ENCODE measurements around the gene GRIK4. TPM values are rescaled to one million over a fixed set of nuclear protein-coding genes. Genes with fewer than 3 reads are reported as not detected.

GRIK4 gene
- total and polyA plus RNA-seq, 2 donors (not counting 3 experiments of a cell fraction or from before 2014, with no cell fraction given), result 0.81 to 1.6 TPM

DNA sequence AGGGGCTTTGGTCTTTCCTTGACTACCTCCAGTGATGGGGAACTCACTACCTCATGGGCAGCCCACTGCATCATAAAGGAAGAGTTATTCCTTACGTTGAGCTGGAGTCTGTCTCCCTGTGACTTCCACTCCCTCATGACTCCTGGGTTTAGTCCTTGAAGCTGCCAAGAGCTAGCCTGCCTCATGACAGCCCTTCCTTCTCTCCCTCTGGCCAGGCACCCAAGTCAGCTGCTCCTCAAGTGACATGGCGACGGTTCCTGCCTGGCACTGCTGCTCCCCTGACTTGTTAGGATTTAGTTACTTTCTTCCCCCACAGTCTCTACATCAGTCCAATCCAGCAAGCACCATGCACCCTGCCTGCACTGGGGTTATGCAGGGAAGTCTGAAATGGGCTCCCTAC lies 316.3 kb downstream of the GRIK4 start:
- H2AFZ ChIP-seq (ENCODE audit: low read depth, low read length), result no peak overlapping the region
- H3K4me2 ChIP-seq (ENCODE audit: insufficient read depth, low read length), result no peak overlapping the region

DNA sequence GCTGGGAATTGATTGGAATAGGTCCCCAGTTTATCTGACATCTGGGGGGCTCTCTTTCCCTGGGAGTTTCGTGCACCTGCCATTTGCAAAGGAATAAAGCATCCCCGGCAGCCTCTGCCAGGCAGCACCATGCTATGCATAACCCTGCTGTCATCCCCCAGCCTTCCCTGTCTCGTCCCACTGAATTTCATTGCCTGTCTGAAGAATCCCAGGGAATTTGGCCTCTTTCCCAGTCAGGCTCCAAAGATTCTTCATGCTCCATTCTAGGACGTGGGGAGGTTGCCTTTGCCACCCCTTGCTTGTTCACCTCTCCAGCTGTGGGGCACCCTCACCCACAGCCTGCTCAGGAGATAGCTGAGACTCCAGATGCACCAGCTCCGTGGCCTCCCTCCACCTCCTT lies 317.3 kb downstream of the GRIK4 start:
- CTCF ChIA-PET, result no interaction called here
- no TSS peak for BruUV-seq (replicated peaks)
- no peak overlapping the region for H2AFZ ChIP-seq (ENCODE audit: low read depth, low read length)
- no peaks in the 10 kb centered on the region for H3K9me3 ChIP-seq (replicated peaks; ENCODE audit: control insufficient read depth, insufficient read depth, low read length)
- H3K36me3 ChIP-seq (ENCODE audit: control insufficient read depth in 2 of 2, extremely low read depth in 1 of 2, insufficient read depth in 2 of 2, low read length in 2 of 2), result no peaks in the 10 kb centered on the region
- H3K9me1 ChIP-seq (replicated peaks; ENCODE audit: control insufficient read depth, extremely low read depth, insufficient read depth, low read length), result no peaks in the 10 kb centered on the region
- H3K4me1 ChIP-seq (ENCODE audit: control insufficient read depth, extremely low read depth, insufficient read depth, low read length), result no peaks in the 10 kb centered on the region
- no peak overlapping the region for H3K9ac ChIP-seq (replicated peaks; ENCODE audit: extremely low read depth, insufficient read depth, low read length)
- FAIRE-seq (no peak), DNase-seq (ENCODE audit: low read depth, low spot score) (no peak)
- no peak overlapping the region for H3K4me3 ChIP-seq (replicated peaks in 1 of 3; ENCODE audit: insufficient read depth in 1 of 3, low read depth in 1 of 3, low read length in 3 of 3)
- dilution Hi-C loops (cut with MboI; ENCODE audit: extremely low pct_ligation_motif_present, low sequenced_read_pairs) (no loop called here), intact Hi-C loops (cut with micrococcal nuclease) (no loop called here)
- no peaks in the 10 kb centered on the region for H3K79me2 ChIP-seq (ENCODE audit: control insufficient read depth, insufficient read depth, low read length)
- no peak overlapping the region for H3K27ac ChIP-seq (ENCODE audit: insufficient read depth, low read depth, low read length)
- POLR2A ChIA-PET, result no interaction called here
- H3K27me3 ChIP-seq (ENCODE audit: control insufficient read depth in 2 of 2, insufficient read depth in 2 of 2, low read length in 2 of 2), result no peaks in the 10 kb centered on the region
- no peak overlapping the region for H3K4me2 ChIP-seq (ENCODE audit: insufficient read depth, low read length)
- TF ChIP-seq POLR2A (IDR thresholded peaks at IDR 0.05; ENCODE audit: low read depth, low read length), result no peak
- TF ChIP-seq MYC (IDR thresholded peaks at IDR 0.05; ENCODE audit: low read depth, low read length), result no peak
- no peak for TF ChIP-seq EZH2 (IDR thresholded peaks at IDR 0.05; ENCODE audit: borderline replicate concordance, low read depth, low read length, severe bottlenecking)
- no peak for TF ChIP-seq GATA2 (IDR thresholded peaks at IDR 0.05; ENCODE audit: insufficient read depth, insufficient read length, low read depth, low read length)
- TF ChIP-seq POLR2AphosphoS5 (IDR thresholded peaks at IDR 0.05; ENCODE audit: insufficient read depth, low read depth, low read length), result no peak
- H4K20me1 ChIP-seq (replicated peaks; ENCODE audit: control insufficient read depth, extremely low read depth, insufficient read depth, low read length), result no peaks in the 10 kb centered on the region

More for the DNA sequence above, 316.3 kb downstream of the GRIK4 start:
- POLR2A ChIA-PET, result no interaction called here
- Histone ChIP-seq H3K4me3 (replicated peaks in 1 of 3; ENCODE audit: insufficient read depth in 1 of 3, low read depth in 1 of 3, low read length in 3 of 3) (no peak overlapping the region), H3K9me3 (replicated peaks; ENCODE audit: control insufficient read depth, insufficient read depth, low read length) (no peaks in the 10 kb centered on the region), H3K36me3 (ENCODE audit: control insufficient read depth in 2 of 2, extremely low read depth in 1 of 2, insufficient read depth in 2 of 2, low read length in 2 of 2) (no peaks in the 10 kb centered on the region), H3K27ac (ENCODE audit: insufficient read depth, low read depth, low read length) (no peak overlapping the region), H3K27me3 (ENCODE audit: control insufficient read depth in 2 of 2, insufficient read depth in 2 of 2, low read length in 2 of 2) (no peaks in the 10 kb centered on the region), H3K4me1 (ENCODE audit: control insufficient read depth, extremely low read depth, insufficient read depth, low read length) (no peaks in the 10 kb centered on the region), H4K20me1 (replicated peaks; ENCODE audit: control insufficient read depth, extremely low read depth, insufficient read depth, low read length) (no peaks in the 10 kb centered on the region), H3K9ac (replicated peaks; ENCODE audit: extremely low read depth, insufficient read depth, low read length) (no peak overlapping the region), H3K9me1 (replicated peaks; ENCODE audit: control insufficient read depth, extremely low read depth, insufficient read depth, low read length) (no peaks in the 10 kb centered on the region), H3K79me2 (ENCODE audit: control insufficient read depth, insufficient read depth, low read length) (no peaks in the 10 kb centered on the region)
- DNase-seq (ENCODE audit: low read depth, low spot score), result no peak
- no TSS peak for BruUV-seq (replicated peaks)
- CTCF ChIA-PET, result no interaction called here
- dilution Hi-C loops (cut with MboI; ENCODE audit: extremely low pct_ligation_motif_present, low sequenced_read_pairs), result no loop called here
- no peak for TF ChIP-seq POLR2A (IDR thresholded peaks at IDR 0.05; ENCODE audit: low read depth, low read length)
- TF ChIP-seq EZH2 (IDR thresholded peaks at IDR 0.05; ENCODE audit: borderline replicate concordance, low read depth, low read length, severe bottlenecking), result no peak
- FAIRE-seq, result no peak
- intact Hi-C loops (cut with micrococcal nuclease), result no loop called here
